Hepatocyte (in vitro differentiated cells): ENCODE measurements around the gene TMEM150B. TPM values are rescaled to one million over a fixed set of nuclear protein-coding genes. Genes with fewer than 3 reads are reported as not detected.

ENCODE experiments used
- DNase-seq: peaks from one replicate; pipeline ENCODE4 v3.0.0-alpha.2; 2016; ENCODE audit warnings: low spot score
- H2AFZ ChIP-seq: fragments of 200-600 bp; sonication (generic); 2 replicates; pipeline ENCODE4 v1.6.0; 2016; ENCODE audit warnings: antibody characterized with exemption, mild to moderate bottlenecking
- H3K27ac ChIP-seq: fragments of 200-600 bp; sonication (generic); 2 replicates; pipeline ENCODE4 v1.5.1; 2016; ENCODE audit warnings: mild to moderate bottlenecking
- H3K27me3 ChIP-seq: fragments of 200-600 bp; sonication (generic); 2 replicates; pipeline ENCODE4 v1.6.1; 2016
- H3K36me3 ChIP-seq: fragments of 200-600 bp; sonication (generic); replicated peaks from 2 replicates; pipeline ENCODE4 v1.5.1; 2016; ENCODE audit warnings: low read depth; ENCODE audit not compliant: insufficient read depth
- H3K4me1 ChIP-seq: fragments of 200-600 bp; sonication (generic); 2 replicates; pipeline ENCODE4 v1.5.1; 2016; ENCODE audit warnings: mild to moderate bottlenecking, moderate library complexity; ENCODE audit not compliant: insufficient read depth
- H3K4me2 ChIP-seq: fragments of 200-600 bp; sonication (generic); 2 replicates; pipeline ENCODE4 v1.6.0; 2016
- H3K4me3 ChIP-seq: fragments of 200-600 bp; sonication (generic); 2 replicates; pipeline ENCODE4 v1.5.1; 2016; ENCODE audit warnings: mild to moderate bottlenecking
- H3K79me2 ChIP-seq: fragments of 200-600 bp; sonication (generic); 2 replicates; pipeline ENCODE4 v1.6.0; 2017; ENCODE audit warnings: mild to moderate bottlenecking
- H3K9me2 ChIP-seq: fragments of 200-600 bp; sonication (generic); replicated peaks from 2 replicates; pipeline ENCODE4 v1.6.0; 2017; ENCODE audit warnings: mild to moderate bottlenecking; ENCODE audit not compliant: insufficient read depth
- H3K9me3 ChIP-seq: fragments of 200-600 bp; sonication (generic); 2 replicates; pipeline ENCODE4 v1.5.1; 2016; ENCODE audit warnings: low read depth, mild to moderate bottlenecking
- H4K20me1 ChIP-seq: fragments of 200-600 bp; sonication (generic); 2 replicates; pipeline ENCODE4 v1.6.0; 2016; ENCODE audit warnings: mild to moderate bottlenecking; ENCODE audit not compliant: insufficient read depth, poor library complexity, severe bottlenecking
- CTCF ChIP-seq: fragments of 200-600 bp; sonication (generic); IDR thresholded peaks from 2 replicates; pipeline ENCODE4 v1.5.1; 2016; ENCODE audit warnings: antibody characterized with exemption, mild to moderate bottlenecking; ENCODE audit not compliant: poor library complexity
- EZH2 ChIP-seq: fragments of 200-600 bp; sonication (generic); IDR thresholded peaks from 2 replicates; pipeline ENCODE4 v1.6.1; 2016; ENCODE audit warnings: antibody characterized with exemption, mild to moderate bottlenecking, borderline replicate concordance
- EZH2phosphoT487 ChIP-seq: fragments of 200-600 bp; sonication (generic); IDR thresholded peaks from one replicate; pipeline ENCODE4 v1.6.1; 2018; ENCODE audit warnings: antibody characterized with exemption, mild to moderate bottlenecking, low read depth, moderate library complexity; ENCODE audit not compliant: unreplicated experiment, severe bottlenecking
- WGBS: methylation state at CpG from one replicate; pipeline ENCODE4 v1.1.6; 2016; ENCODE audit warnings: low lambda C conversion rate; ENCODE audit errors: missing lambda C conversion rate; 5-methylcytosine and 5-hydroxymethylcytosine counted together
- polyA plus RNA-seq: library from polyadenylated mRNA; unstranded; fragments of >200 nt; fragmentation: Nextera tagmentation; extraction: Ambion mirVana; gene quantifications from 2 replicates; pipeline ENCODE4 v1.2.1, GENCODE V29; 2016
- total RNA-seq: library from RNA; depleted of rRNA; stranded (reverse); fragments of >200 nt; gene quantifications from 2 replicates; pipeline ENCODE4 v1.2.3, GENCODE V29; 2014

Gene TMEM150B
- total and polyA plus RNA-seq, 2 experiments from 2014 or later, result 9.2 to 25.4 TPM

DNA sequence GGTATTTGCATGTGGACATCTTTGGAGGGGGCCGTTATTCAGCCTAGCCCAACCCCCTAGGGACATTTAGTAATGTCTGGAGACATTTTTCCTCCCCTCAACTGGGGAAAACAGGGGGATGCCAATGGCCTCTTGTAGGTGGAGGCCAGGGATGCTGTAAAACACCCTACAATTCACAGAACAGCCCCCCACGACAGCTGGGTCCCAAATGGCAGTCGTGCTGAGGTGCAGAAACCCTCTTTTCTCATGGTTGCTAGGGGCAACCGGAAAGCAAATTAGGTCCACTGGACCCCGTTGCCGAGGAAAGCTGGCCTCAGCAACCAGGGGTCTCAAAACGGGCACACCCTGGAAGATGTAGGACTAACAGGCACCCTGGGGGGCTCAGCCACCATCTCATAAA is 14.6 kb downstream of the TMEM150B start:
- TF ChIP-seq EZH2phosphoT487 (no peak), EZH2 (no peak), CTCF (no peak)
- no peaks in the 10 kb centered on the region for H3K79me2 ChIP-seq
- no peak overlapping the region for H2AFZ ChIP-seq
- H3K9me2 ChIP-seq, result no peaks in the 10 kb centered on the region
- H3K4me1 ChIP-seq, result no peaks in the 10 kb centered on the region
- H3K36me3 ChIP-seq, result no peaks in the 10 kb centered on the region
- H3K9me3 ChIP-seq, result no peaks in the 10 kb centered on the region
- H3K27ac ChIP-seq, result no peak overlapping the region
- H3K4me3 ChIP-seq, result no peak overlapping the region
- H3K27me3 ChIP-seq, result no peaks in the 10 kb centered on the region
- no peaks in the 10 kb centered on the region for H4K20me1 ChIP-seq
- no peak for DNase-seq
- 83% methylated on average over 7 of the region's 7 CpGs for WGBS
- no peak overlapping the region for H3K4me2 ChIP-seq

DNA sequence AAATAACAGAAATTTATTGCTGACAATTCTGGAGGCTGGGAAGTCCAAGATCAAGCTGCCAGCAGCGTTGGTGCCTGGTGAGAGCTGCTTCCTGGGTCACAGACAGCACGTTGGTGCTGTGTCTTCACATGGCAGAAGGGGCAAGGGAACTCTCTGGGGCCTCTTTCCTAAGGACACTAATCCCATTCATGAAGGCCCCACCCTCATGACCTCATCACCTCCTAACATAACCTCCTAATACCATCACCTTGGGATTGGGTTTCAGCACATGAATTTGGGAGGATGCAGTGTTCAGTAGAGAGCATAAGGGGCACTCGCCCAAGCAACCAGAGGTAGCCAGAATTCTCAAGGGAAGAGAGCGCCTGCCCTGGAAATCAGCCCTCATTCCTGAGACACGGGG is 15.7 kb downstream of the TMEM150B start:
- 91% methylated on average over 5 of the region's 5 CpGs for WGBS

DNA sequence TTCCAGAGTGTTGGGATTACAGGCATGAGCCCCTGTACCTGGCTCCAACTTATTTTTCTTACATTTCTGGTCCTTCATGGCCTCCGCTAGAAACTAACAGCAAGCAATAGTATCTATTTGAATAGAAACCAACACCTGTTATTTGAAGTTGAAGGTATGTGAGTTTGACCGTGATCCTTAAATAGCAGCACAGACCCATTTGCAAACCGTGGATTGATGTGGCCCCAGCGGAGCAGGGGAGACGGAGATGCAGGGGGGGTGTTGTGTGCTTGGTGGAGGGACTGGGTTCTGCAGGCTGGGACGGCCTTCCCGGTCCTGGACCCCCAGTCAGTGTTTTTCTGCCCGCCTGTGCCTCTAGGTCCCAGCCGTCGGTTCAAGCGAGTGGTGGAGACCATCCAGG is 16.9 kb downstream of the TMEM150B start:
- Histone ChIP-seq H3K9me3 (no peaks in the 10 kb centered on the region), H3K9me2 (no peaks in the 10 kb centered on the region), H3K4me3 (no peak overlapping the region), H3K27me3 (no peaks in the 10 kb centered on the region), H3K4me2 (no peak overlapping the region), H2AFZ (no peak overlapping the region), H3K27ac (no peak overlapping the region), H3K4me1 (no peaks in the 10 kb centered on the region), H4K20me1 (no peaks in the 10 kb centered on the region), H3K36me3 (no peaks in the 10 kb centered on the region), H3K79me2 (no peaks in the 10 kb centered on the region)
- WGBS, result 95% methylated on average over 11 of the region's 11 CpGs
- DNase-seq, result no peak
- TF ChIP-seq EZH2phosphoT487, result no peak
- TF ChIP-seq CTCF, result no peak
- TF ChIP-seq EZH2, result no peak

More for the DNA sequence above, 15.7 kb downstream of the TMEM150B start:
- no peaks in the 10 kb centered on the region for H3K36me3 ChIP-seq
- H3K79me2 ChIP-seq, result no peaks in the 10 kb centered on the region
- H3K27me3 ChIP-seq, result no peaks in the 10 kb centered on the region
- no peak for DNase-seq
- H3K4me3 ChIP-seq, result no peak overlapping the region
- TF ChIP-seq CTCF, result no peak
- no peak for TF ChIP-seq EZH2phosphoT487
- no peak for TF ChIP-seq EZH2
- H4K20me1 ChIP-seq, result no peaks in the 10 kb centered on the region
- H3K4me2 ChIP-seq, result no peak overlapping the region
- no peaks in the 10 kb centered on the region for H3K9me3 ChIP-seq
- no peak overlapping the region for H2AFZ ChIP-seq
- no peaks in the 10 kb centered on the region for H3K9me2 ChIP-seq
- H3K4me1 ChIP-seq, result no peaks in the 10 kb centered on the region
- H3K27ac ChIP-seq, result no peak overlapping the region

- Histone ChIP-seq H3K4me2 (no peak overlapping the region), H3K27ac (no peak overlapping the region), H3K9me2 (no peaks in the 10 kb centered on the region), H3K4me3 (no peak overlapping the region), H3K4me1 (no peaks in the 10 kb centered on the region), H3K27me3 (no peaks in the 10 kb centered on the region), H3K79me2 (no peaks in the 10 kb centered on the region), H2AFZ (no peak overlapping the region), H3K36me3 (no peaks in the 10 kb centered on the region), H3K9me3 (no peaks in the 10 kb centered on the region), H4K20me1 (no peaks in the 10 kb centered on the region)
- WGBS, result 92% methylated on average over 3 of the region's 3 CpGs
- TF ChIP-seq CTCF (no peak), EZH2 (no peak), EZH2phosphoT487 (no peak)
- no peak for DNase-seq
Measured at GRCh38 chr19:55306712-55307111, 18.4 kb downstream of the TMEM150B start.
